HepG2 (cell line): ENCODE measurements around the gene MT1HL1. TPM values are rescaled to one million over a fixed set of nuclear protein-coding genes. Genes with fewer than 3 reads are reported as not detected.

Experiments
- ATAC-seq: fragments of 200-7000 bp; cut with Tn5 transposase; 3 replicates; pipeline ENCODE4 v1.9.1; 2020; ENCODE audit warnings: mild to moderate bottlenecking, moderate library complexity
- BruUV-seq: library from RNA; stranded (reverse); fragments of 400-500 nt; replicated peaks from 2 replicates; lab custom pipeline; 2021; lab: Mats Ljungman, UMichigan
- CTCF ChIA-PET: fragments of 300-600 bp; formaldehyde crosslinking; extraction: SDS; loops from one replicate; lab custom pipeline; 2021; ENCODE audit warnings: low total read pairs, inconsistent platforms, low intra/inter-chr PET ratio; lab: Yijun Ruan, JAX
- POLR2A ChIA-PET: fragments of 350-600 bp; sonication (Branson Sonifier 250); formaldehyde crosslinking; loops from one replicate; lab custom pipeline; 2020; ENCODE audit warnings: antibody characterized with exemption, inconsistent platforms; lab: Yijun Ruan, JAX
- DNase-seq: peaks from one replicate; pipeline ENCODE4 v3.0.0-alpha.2; 2015; ENCODE audit warnings: low spot score
- FAIRE-seq: peaks from 3 replicates; lab custom pipeline; 2011; peaks lifted over from hg19 to GRCh38; lab: Jason Lieb, UNC
- H2AFZ ChIP-seq: one replicate; pipeline ENCODE4 v1.6.1; 2011; ENCODE audit warnings: low read length, inconsistent platforms
- H3K27ac ChIP-seq: fragments of 300-600 bp; 3 replicates; pipeline ENCODE4 v1.8.0; 2011; ENCODE audit warnings: mixed run types, mild to moderate bottlenecking, mixed read lengths, low read length, inconsistent platforms; ENCODE audit not compliant: insufficient read depth; ENCODE audit errors: extremely low read length
- H3K27me3 ChIP-seq, 2 experiments: fragments of 200-600 bp in 1 of 2; 2 replicates in 1 of 2; 3 replicates in 1 of 2; pipeline versions ENCODE4 v1.6.0 to v1.8.0; 2011; ENCODE audit warnings: low read length in 2 of 2, mild to moderate bottlenecking in 2 of 2, moderate library complexity in 2 of 2, inconsistent platforms in 1 of 2; ENCODE audit not compliant: insufficient read depth in 2 of 2, control insufficient read depth in 1 of 2
- H3K36me3 ChIP-seq, 2 experiments: fragments of 200-600 bp in 1 of 2; replicated peaks in 1 of 2; 2 replicates in 1 of 2; 3 replicates in 1 of 2; pipeline versions ENCODE4 v1.5.1 to v1.8.0; 2011; ENCODE audit warnings: low read length in 2 of 2, inconsistent platforms in 1 of 2; ENCODE audit not compliant: insufficient read depth in 2 of 2, control insufficient read depth in 1 of 2
- H3K4me1 ChIP-seq: 2 replicates; pipeline ENCODE4 v1.5.1; 2012; ENCODE audit warnings: low read length, inconsistent platforms; ENCODE audit not compliant: insufficient read depth
- H3K4me2 ChIP-seq: 2 replicates; pipeline ENCODE4 v1.6.0; 2011; ENCODE audit warnings: low read depth, low read length, inconsistent platforms
- H3K4me3 ChIP-seq, 3 experiments: fragments of 200-600 bp in 1 of 3; sonication (generic), shearing (Covaris generic) in 1 of 3; replicated peaks in 1 of 3; 2 replicates each; pipeline ENCODE4 v1.5.1; 2011 to 2016; ENCODE audit warnings: low read length in 3 of 3, inconsistent platforms in 2 of 3, low read depth in 2 of 3, mild to moderate bottlenecking in 2 of 3, control low read depth in 1 of 3, mixed read lengths in 1 of 3; ENCODE audit not compliant: insufficient read depth in 1 of 3
- H3K79me2 ChIP-seq: one replicate; pipeline ENCODE4 v1.6.1; 2011; ENCODE audit warnings: low read length, inconsistent platforms; ENCODE audit not compliant: insufficient read depth
- H3K9ac ChIP-seq: 2 replicates; pipeline ENCODE4 v1.6.0; 2011; ENCODE audit warnings: mild to moderate bottlenecking, low read depth, low read length, inconsistent platforms; ENCODE audit not compliant: insufficient read depth
- H3K9me3 ChIP-seq: 2 replicates; pipeline ENCODE4 v1.5.1; 2012; ENCODE audit warnings: mild to moderate bottlenecking, low read length
- H4K20me1 ChIP-seq: 2 replicates; pipeline ENCODE4 v1.6.0; 2011; ENCODE audit warnings: inconsistent platforms, mild to moderate bottlenecking, low read length, moderate library complexity; ENCODE audit not compliant: insufficient read depth
- CENPT ChIP-seq: sonication (generic); formaldehyde crosslinking; IDR thresholded peaks from 2 replicates; pipeline ENCODE4 v1.8.0; 2022; ENCODE audit warnings: low read depth, mild to moderate bottlenecking, moderate library complexity, missing genetic modification reagents
- DMAP1 ChIP-seq: IDR thresholded peaks from 2 replicates; pipeline ENCODE4 v1.6.1; 2016
- HDAC6 ChIP-seq: fragments of 200-600 bp; sonication (generic); IDR thresholded peaks from 2 replicates; pipeline ENCODE4 v1.7.0; 2017; ENCODE audit warnings: mild to moderate bottlenecking, antibody characterized with exemption, low read length, low read depth
- LCORL ChIP-seq, 2 experiments: fragments of 450-650 bp in 1 of 2; sonication (generic) in 1 of 2; formaldehyde crosslinking in 1 of 2; IDR thresholded peaks; 2 replicates each; pipeline versions ENCODE4 v1.5.0 to v1.6.1; 2017 to 2020; ENCODE audit warnings: antibody characterized with exemption in 1 of 2, missing genetic modification reagents in 1 of 2
- PLRG1 ChIP-seq: fragments of 450-650 bp; conservative IDR thresholded peaks from 2 replicates; pipeline ENCODE4 v1.6.1; 2016
- PRPF4 ChIP-seq: fragments of 200-400 bp; formaldehyde crosslinking; IDR thresholded peaks from 2 replicates; pipeline ENCODE4 v1.6.1; 2016; ENCODE audit warnings: low read length, low read depth; ENCODE audit not compliant: poor library complexity, severe bottlenecking
- RFXAP ChIP-seq: sonication (generic); formaldehyde crosslinking; IDR thresholded peaks from 2 replicates; pipeline ENCODE4 v1.4.0; 2020; ENCODE audit warnings: missing genetic modification reagents, borderline replicate concordance
- ZBTB10 ChIP-seq: sonication (generic); formaldehyde crosslinking; IDR thresholded peaks from 2 replicates; pipeline ENCODE4 v1.4.0; 2020; ENCODE audit warnings: missing genetic modification reagents, borderline replicate concordance
- ZBTB7A ChIP-seq: sonication (generic); formaldehyde crosslinking; IDR thresholded peaks from 2 replicates; pipeline ENCODE4 v1.8.0; 2022; ENCODE audit warnings: mild to moderate bottlenecking, missing genetic modification reagents
- ZMYM2 ChIP-seq: sonication (generic); formaldehyde crosslinking; IDR thresholded peaks from 2 replicates; pipeline ENCODE4 v1.8.0; 2022; ENCODE audit warnings: mild to moderate bottlenecking, missing genetic modification reagents
- ZNF512B ChIP-seq: sonication (generic); formaldehyde crosslinking; IDR thresholded peaks from 2 replicates; pipeline ENCODE4 v1.5.1; 2020; ENCODE audit warnings: missing genetic modification reagents, mild to moderate bottlenecking, borderline replicate concordance
- WGBS: methylation state at CpG from one replicate; pipeline ENCODE4 v1.1.6; 2017; ENCODE audit warnings: low lambda C conversion rate; 5-methylcytosine and 5-hydroxymethylcytosine counted together
- in situ Hi-C: cut with HindIII; loops from 2 replicates; pipeline ENCODE4 v1.10.0; 2017; ENCODE audit warnings: low pct_unique_long_range_greater_than_20kb; ENCODE audit not compliant: extremely low pct_ligation_motif_present
- intact Hi-C: fragments of 100-400 bp; cut with micrococcal nuclease; formaldehyde crosslinking; loops from one replicate; pipeline ENCODE4 v1.10.0; 2022; ENCODE audit not compliant: unreplicated experiment
- polyA plus RNA-seq, 8 experiments: library from polyadenylated mRNA; depleted of rRNA in 3 of 8; stranded (reverse) in 7 of 8; unstranded in 1 of 8; fragments of >200 nt; fragmentation: Illumina TruSeq in 4 of 8; extraction: Trizol in 4 of 8; gene quantifications; 2 replicates each; pipeline versions ENCODE4 v1.2.1 to v1.2.3, GENCODE V29; 2011 to 2016; ENCODE audit warnings: low read depth in 4 of 8, missing spikeins in 1 of 8, mixed read lengths in 1 of 8; ENCODE audit not compliant: insufficient read depth in 1 of 8
- total RNA-seq, 5 experiments: library from RNA; depleted of rRNA; stranded (reverse); fragments of >200 nt; fragmentation: Illumina TruSeq; extraction: Trizol; gene quantifications; 2 replicates each; pipeline ENCODE4 v1.2.3, GENCODE V29; 2016; ENCODE audit warnings: low read depth in 1 of 5

The MT1HL1 gene
- total and polyA plus RNA-seq, 2 of the 13 experiments (the other 11 are each of a cell fraction or from before 2014, with no cell fraction given) = not detected

GRCh38 chr1:237005674-237006073 lies 1.4 kb upstream of the MT1HL1 start (continued):
- TF ChIP-seq HDAC6 (no peak), LCORL (IDR thresholded peaks at IDR 0.05) (peak; percentile 60; the same call in 1 of the 2 replicates), LCORL (CRISPR knock-in tag; IDR thresholded peaks at IDR 0.05) (no peak), ZNF512B (CRISPR knock-in tag) (no peak)
- TF ChIP-seq, all 625 proteins: peak for 1

- Histone ChIP-seq H3K27me3 (peaks cover 0 to 12% of the 10 kb centered on the region in 2 experiments; a peak in 2 of 5 replicates), H4K20me1 (no peaks in the 10 kb centered on the region), H3K27ac (no peak overlapping the region), H3K9me3 (no peaks in the 10 kb centered on the region), H2AFZ (no peak overlapping the region), H3K4me2 (no peak overlapping the region), H3K4me3 (no peak overlapping the region), H3K36me3 (no peaks in the 10 kb centered on the region), H3K4me1 (no peaks in the 10 kb centered on the region), H3K79me2 (no peaks in the 10 kb centered on the region), H3K9ac (no peak overlapping the region)
- 29% methylated on average over 8 of the region's 8 CpGs for WGBS
- TF ChIP-seq ZMYM2 (CRISPR knock-in tag) (no peak), DMAP1 (no peak), RFXAP (CRISPR knock-in tag) (no peak), CENPT (CRISPR knock-in tag) (no peak), ZBTB10 (CRISPR knock-in tag) (no peak), ZBTB7A (CRISPR knock-in tag) (no peak), PRPF4 (no peak), PLRG1 (no peak)
- in situ Hi-C loops = no loop called here
- ATAC-seq (no peak), DNase-seq (no peak), FAIRE-seq (no peak)
- ChIA-PET POLR2A (no interaction called here), CTCF (no interaction called here)
- no TSS peak for BruUV-seq
- intact Hi-C loops = no loop called here
Observed at GRCh38 chr1:237003516-237003915, 725 bp downstream of the MT1HL1 start.
